ENCODE measurements around the gene GOLGA6L22.
"Not testable (repeated sequence)": the region's sequence is repeated elsewhere in the genome, so short reads cannot be mapped to it uniquely, and the experiment has no call there.

The GOLGA6L22 gene, protein sequence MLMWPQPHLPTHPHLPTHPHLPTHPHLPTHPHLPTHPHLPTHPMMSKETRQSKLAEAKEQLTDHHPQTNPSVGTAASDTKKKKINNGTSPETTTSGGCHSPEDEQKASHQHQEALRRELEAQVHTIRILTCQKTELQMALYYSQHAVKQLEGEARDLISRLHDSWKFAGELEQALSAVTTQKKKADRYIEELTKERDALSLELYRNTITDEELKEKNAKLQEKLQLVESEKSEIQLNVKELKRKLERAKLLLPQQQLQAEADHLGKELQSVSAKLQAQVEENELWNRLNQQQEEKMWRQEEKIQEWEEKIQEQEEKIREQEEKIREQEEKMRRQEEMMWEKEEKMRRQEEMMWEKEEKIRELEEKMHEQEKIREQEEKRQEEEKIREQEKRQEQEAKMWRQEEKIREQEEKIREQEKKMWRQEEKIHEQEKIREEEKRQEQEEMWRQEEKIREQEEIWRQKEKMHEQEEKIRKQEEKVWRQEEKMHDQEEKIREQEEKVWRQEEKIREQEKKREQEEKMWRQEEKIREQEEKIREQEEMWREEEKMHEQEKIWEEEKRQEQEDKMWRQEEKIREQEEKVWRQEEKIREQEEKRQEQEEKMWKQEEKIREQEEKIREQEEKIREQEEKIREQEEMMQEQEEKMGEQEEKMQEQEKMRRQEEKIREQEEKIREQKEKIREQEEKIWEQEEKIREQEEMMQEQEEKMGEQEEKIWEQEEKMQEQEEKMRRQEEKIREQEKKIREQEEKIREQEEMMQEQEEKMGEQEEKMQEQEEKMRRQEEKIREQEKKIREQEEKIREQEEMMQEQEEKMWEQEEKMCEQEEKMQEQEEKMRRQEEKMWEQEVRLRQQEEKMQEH

DNA sequence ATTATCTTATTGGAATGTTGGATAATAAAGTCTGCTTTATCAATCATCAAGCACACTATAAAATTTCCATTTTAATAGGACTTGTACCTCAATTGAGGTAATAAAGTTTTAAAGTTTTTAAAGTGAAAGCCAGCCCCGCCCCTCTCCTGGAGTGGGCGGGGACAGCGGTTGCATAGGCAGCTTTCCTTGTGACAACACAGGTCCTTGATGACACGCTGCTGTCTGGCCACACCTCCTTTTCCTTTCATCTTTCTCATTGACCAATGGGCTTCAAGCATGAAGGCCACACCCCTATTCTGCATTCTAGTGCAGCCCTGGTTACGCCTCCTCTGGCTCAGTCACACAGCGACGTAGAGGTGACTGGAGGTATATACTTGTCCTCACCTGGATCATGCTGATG lies at the start of gene GOLGA6L22:
Gene GOLGA6L22, plus strand, starts transcription at position 301 of the 400 bp plus-strand sequence. Its CDS starts 91 bp downstream, at position 392.
- H3K4me3 ChIP-seq (ENCODE audit: low read depth, low read length); DNase-seq (ENCODE audit: low read depth): not testable (repeated sequence)

DNA sequence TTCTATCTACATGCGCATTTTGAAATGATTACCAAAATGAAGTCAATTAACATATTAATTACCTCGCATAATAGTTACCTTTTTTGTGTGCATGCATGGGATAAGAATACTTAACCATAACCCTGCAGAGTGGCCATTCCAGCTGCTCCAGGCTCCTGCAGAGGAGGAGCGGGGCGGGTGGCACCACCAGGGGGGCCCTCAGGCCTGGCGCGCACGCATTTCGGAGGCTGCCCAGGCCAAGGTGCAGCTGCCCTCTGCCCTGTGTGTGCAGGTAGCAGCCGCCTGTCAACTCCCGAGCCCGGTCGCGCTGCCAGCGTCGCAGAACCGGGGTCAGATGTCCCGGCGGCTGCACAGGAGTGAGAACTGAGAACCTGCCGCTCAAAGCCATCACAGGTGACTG lies 41.4 kb upstream of the GOLGA6L22 start:
- not testable (repeated sequence) for DNase-seq (ENCODE audit: low read depth); H3K4me3 ChIP-seq (ENCODE audit: low read depth, low read length)

DNA sequence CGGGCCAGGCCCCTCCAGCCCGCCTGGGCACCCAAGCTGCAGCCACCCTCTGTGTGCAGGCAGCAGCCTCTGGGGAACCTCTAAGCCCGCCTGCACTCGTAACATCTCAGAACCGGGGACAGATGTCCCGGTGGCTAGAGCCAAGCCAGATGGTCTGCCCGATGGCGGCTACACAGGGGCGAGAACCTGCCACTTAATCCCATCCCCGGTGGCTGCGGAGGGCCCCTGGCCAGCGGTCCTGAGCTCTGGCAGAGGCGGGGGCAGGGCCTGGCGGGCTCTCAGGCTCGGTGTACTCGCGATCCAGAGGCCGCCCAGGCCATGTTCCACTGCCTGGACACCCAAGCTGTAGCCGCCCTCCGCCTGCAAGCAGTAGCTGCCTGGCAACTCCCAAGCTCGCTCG lies 40.9 kb upstream of the GOLGA6L22 start:
- not testable (repeated sequence) for DNase-seq (ENCODE audit: low read depth)

DNA sequence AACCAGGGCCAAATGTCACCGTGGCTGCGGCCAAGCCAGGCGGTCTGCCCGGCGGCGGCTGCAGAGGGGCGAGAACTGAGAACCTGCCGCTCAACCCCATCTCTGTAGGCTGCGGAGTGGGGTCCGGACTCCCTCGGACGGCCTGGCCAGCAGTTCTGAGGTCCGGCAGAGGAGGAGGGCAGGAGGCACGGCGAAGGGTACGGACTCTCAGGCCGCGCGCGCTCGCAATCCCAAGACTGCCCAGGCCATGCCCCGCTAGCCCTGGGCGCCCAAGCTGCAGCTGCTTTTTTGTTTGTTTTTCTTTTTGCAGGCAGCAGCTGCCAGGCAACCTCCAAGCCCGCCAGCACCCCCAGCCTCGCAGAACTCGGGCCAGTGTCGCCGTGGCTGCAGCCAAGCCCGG lies 40.5 kb upstream of the GOLGA6L22 start:
- not testable (repeated sequence) for H3K4me3 ChIP-seq (ENCODE audit: low read depth, low read length); DNase-seq (ENCODE audit: low read depth)

More for the DNA sequence above, 40.9 kb upstream of the GOLGA6L22 start:
- H3K4me3 ChIP-seq (ENCODE audit: low read depth, low read length): not testable (repeated sequence)

DNA sequence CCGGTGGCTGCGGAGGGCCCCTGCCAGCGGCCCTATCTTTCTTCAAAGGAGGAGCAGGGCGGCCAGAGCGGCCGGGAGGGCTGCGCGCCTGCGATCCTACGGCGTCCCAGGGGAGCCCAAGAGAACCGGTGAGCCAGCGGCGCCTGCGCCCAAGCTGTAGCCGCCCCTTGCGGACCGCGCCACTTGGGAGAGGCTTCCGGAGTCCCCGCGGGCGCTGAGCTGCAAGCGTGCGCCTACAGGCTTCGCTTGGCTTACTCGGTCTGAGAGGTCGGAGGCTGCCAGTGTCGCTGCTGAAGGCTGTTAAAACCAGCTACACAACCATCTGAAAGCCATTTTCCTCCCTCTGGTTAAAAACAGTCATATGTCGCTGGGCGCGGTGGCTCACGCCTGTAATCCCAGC lies 40.0 kb upstream of the GOLGA6L22 start:
- not testable (repeated sequence) for DNase-seq (ENCODE audit: low read depth); H3K4me3 ChIP-seq (ENCODE audit: low read depth, low read length)

DNA sequence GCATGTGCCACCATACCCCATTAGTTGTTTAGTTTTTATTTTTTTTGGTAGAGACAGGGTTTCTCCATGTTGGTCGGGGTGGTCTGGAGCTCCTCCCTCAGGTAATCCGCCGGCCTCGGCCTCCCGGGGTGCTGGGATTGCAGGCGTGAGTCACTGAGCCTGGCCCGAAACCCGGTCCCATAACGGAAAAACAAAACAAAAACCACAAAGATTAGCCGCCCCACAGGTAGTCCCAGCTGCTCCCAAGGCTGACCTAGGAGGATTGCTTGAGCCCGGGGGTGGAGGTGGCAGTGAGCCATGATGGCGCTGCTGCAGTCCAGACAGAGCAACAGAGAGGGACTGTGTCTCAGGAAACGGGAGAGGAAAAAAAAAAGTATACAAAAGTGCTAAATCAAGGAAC lies 38.4 kb upstream of the GOLGA6L22 start:
- not testable (repeated sequence) for H3K4me3 ChIP-seq (ENCODE audit: low read depth, low read length); DNase-seq (ENCODE audit: low read depth)

DNA sequence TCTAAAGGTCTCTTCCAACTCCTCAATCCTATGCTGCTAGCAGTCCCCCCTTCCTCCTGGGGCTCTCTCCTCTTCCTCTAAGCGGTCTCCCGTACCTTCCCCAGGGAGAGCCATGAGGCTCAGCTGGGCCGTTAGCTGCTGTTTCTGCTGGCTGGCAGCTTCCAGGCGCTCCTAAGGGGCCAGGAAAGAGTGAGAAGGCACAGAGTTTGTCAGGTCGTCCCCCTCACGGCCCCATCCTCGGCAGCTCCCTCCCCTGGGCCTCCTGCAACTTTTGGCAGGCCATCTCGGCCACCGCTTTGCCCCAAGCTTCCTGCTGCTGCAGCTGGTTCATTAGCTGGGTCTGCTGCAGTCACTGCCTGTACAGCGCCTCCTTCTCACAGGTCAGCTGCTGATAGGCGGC lies 29.3 kb upstream of the GOLGA6L22 start:
- DNase-seq (ENCODE audit: low read depth); H3K4me3 ChIP-seq (ENCODE audit: low read depth, low read length): not testable (repeated sequence)

DNA sequence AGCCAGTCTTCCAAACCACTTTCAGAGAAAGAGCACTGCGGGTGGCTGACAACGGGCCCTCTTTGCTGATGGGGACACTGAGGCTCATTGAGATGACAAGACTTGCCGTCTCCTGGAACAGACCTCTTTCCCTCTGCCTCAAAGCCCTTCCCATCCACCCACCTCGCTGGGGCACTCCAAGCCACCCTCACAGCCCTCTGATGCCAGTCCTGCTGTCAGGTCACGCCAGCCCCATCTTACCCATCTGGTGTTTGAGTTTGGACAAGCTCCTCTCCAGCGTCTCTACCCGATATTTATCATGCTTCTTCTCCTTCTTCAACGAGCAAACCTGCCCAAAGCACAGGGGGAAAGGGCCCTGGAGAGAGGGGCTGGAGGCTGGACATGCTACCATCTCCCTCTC lies 27.0 kb upstream of the GOLGA6L22 start:
- not testable (repeated sequence) for DNase-seq (ENCODE audit: low read depth); H3K4me3 ChIP-seq (ENCODE audit: low read depth, low read length)

DNA sequence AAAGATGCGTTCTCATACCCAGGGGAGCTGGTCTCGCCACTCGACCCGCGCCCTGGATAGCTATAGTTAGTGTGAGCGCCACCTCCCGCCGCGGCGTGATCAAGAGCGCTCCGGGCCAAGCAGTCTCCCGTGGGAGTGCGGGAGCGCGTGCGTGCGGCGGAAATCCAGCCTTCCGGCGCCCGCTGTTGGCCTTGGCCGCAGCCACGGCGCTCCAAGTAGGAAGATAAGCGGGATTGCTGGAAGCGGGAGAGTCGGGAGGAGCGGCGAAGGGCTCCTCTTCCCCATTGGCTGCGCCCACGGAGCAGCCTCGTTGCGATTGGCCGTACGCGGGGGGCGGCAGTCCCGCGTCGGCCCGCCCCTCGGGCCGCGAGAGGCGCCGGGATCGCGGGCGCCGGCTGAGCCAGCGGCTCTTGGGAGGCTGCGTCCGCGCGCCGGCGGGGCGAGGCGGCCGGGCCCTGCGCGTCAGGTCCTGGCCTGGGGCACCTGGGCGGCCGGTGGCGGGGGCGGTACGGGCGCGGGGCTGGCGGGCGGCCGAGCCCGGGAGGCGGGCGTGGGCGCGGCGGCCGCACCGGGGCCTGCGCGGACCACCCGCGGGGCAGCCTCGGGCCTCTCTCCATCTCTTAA lies 35.9 kb downstream of the GOLGA6L22 start:
- DNase-seq (ENCODE audit: low read depth): peak; percentile 31
- peak overlapping the region; percentile 64 for H3K4me3 ChIP-seq (ENCODE audit: low read depth, low read length)

DNA sequence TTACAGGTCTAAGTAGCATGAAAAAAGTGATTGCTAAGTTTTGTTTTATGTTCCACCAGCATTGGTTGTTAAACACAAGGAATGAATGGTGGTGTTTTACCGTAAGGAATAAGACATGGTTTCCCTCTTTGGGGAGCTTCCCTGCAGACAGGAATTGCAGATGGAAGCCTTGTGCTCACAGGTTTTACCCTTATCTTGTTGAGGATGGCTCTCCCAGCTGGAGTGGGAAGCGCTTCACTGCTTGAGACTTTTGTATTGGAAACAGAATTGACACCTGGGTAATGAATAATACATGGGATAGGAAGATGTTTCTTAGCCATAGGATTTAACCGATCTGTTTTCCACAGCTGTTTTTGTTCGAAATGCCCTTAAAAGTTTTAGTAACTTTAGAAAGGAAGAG lies 38.5 kb downstream of the GOLGA6L22 start:
- not testable (repeated sequence) for DNase-seq (ENCODE audit: low read depth); H3K4me3 ChIP-seq (ENCODE audit: low read depth, low read length)

DNA sequence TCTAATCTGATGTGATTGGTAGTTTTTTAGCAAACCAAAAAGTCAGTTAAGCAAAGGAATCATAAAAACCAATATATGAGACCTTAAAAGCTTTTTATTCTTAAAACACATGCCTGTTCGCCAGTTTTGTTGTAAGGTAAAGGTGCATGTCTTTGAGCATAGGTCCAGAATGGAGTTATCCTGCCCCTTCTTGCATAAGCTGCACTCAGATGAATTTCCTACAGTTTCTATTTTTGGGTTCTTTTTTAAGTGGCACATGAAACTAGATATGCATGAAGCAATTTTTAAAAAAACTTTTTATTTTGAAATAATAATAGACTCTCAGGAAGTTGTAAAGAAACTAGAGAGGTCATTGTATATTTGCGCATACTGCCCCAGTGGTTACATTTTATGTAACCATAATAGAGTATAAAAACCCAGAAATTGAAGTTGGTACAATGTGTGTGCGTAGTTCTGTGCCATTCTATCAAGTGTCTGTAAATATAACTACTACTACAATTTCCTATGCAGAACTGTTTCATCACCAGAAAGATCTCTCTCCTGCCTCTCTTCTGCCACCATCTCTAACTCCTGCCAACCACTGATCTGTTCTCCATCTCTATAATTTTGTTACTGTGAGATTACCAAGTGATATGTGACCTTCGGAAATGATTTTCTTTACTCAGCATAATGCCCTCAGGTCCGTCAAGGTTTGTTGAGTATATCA lies 39.7 kb downstream of the GOLGA6L22 start:
- DNase-seq (ENCODE audit: low read depth); H3K4me3 ChIP-seq (ENCODE audit: low read depth, low read length): not testable (repeated sequence)

DNA sequence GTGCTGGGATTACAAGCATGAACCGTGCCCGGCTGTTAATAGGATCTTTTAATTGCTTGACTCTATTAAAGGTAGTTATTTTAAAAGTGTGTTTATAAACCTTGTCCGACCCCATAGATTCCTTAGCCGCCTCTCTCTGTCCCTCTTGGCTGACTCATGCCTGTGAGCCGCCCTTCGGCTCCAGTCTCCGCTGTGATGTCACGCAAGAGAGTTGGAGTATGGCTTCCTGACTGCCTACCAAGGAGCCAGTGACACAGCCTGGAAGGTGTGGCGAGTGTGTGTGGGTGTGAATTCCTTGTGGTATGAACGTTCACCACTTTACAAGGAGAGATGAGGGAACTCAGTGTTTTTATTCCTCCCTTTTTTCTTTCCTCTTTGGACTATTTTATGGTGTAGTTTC lies 43.6 kb downstream of the GOLGA6L22 start:
- DNase-seq (ENCODE audit: low read depth); H3K4me3 ChIP-seq (ENCODE audit: low read depth, low read length): not testable (repeated sequence)

DNA sequence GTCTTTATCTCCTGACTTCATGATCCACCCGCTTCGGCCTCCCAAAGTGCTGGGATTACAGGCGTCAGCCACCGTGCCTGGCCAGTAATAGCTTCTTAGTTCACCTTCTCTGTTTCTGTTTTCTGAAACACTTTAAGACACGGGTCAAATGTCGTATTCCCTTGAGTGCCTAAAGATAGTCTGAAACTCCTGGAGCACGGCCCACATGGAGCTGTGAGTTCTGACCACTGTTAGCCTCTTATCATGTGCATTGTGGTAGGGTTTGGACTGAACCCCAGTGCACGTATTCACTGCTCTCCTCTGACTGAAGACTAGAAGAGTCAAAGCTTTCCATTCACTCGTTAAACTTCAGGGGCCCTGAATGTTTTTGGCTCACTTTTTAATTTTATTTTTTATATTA lies 48.3 kb downstream of the GOLGA6L22 start:
- H3K4me3 ChIP-seq (ENCODE audit: low read depth, low read length); DNase-seq (ENCODE audit: low read depth): not testable (repeated sequence)

DNA sequence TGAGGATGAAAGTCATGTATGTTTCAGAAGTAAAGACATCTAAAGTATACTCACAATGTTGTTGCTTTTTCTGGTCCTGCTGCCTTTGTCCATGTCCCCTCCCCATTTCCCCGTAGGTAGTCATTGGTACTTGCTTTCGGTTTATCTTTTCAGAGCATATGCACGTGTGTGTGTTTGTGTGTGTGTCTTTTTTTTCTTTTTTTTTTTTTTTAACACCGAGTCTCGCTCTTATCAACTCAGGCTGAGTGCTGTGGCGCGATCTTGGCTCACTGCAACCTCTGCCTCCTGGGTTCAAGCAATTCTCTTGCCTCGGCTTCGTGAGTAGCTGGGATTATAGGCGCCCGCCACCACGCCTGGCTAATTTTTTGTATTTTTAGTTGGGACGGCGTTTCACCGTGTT lies 57.4 kb downstream of the GOLGA6L22 start:
- not testable (repeated sequence) for H3K4me3 ChIP-seq (ENCODE audit: low read depth, low read length); DNase-seq (ENCODE audit: low read depth)

All from GM12865 (cell line).